NCI-H345 (cell line): ENCODE measurements around the gene THRAP3.

ENCODE experiments used
- DNase-seq: peaks from one replicate; lab custom pipeline; 2025; lab: John Stamatoyannopoulos, UW

THRAP3 gene

DNA sequence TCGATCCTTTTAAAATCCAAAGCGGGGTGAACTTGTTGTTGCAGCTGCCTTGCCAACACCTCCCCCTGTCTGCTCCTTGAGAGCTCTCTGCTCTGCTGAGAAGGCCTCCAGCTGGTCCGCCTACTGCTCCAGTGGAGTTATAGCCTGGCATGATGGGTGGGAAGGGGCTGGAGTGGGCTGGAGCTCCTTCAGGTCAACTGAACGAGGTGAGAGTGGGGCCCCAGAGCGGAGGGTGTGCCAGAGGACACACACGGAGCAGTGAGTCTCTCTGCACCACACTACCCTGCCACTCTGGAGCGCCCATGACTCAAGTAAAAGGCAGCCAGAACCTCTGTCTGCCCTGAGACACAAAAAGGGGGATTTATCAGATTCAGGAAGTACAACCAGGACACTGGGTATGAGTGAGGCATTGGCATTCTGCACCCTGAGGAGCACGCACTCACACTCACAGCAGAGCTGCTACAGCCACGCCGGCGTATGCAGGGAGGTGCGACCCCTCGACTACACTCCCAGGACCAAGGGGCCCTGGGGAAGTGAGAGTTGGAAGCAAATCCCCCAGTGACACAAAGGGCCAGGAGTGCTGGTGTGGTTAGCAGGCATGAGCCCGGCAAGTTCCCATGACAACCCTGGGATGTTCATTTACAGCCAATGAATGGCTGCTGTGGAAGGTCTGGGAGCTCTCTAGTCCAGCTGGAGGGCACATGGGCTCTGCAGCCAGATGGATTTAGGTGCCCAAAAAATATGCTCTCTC lies 127.2 kb downstream of the THRAP3 start:
- DNase-seq: no peak

- no peak for DNase-seq
Measured at GRCh38 chr1:36352125-36352909, 128.1 kb downstream of the THRAP3 start.

GRCh38 chr1:36352910-36353878 lies 129.0 kb downstream of the THRAP3 start:
- no peak for DNase-seq

- no peak for DNase-seq
Measured at GRCh38 chr1:36354486-36354885, 130.2 kb downstream of the THRAP3 start.
